Activated T-helper 2 cell treated with anti-CD3 and anti-CD28 coated beads, Interferon-gamma antibody, Interleukin-2, Interleukin-4, amounts not matched to agents 10 μg/mL and 5 μg/mL and 100 μg/mL, durations not matched to agents 14 hours and 24 hours and 36 hours (primary cell): ENCODE results near the gene TRAPPC6A. TPM values are rescaled to one million over a fixed set of nuclear protein-coding genes. Genes with fewer than 3 reads are reported as not detected.

ENCODE experiments used
- DNase-seq: peaks from one replicate; pipeline ENCODE4 v3.0.0; 2021; ENCODE audit warnings: low spot score
- H3K27ac Mint-ChIP-seq: one replicate; pipeline ENCODE4 v1.8.0; 2021; ENCODE audit warnings: mixed read lengths
- H3K27me3 Mint-ChIP-seq: one replicate; pipeline ENCODE4 v1.8.0; 2021; ENCODE audit warnings: low read depth, mixed read lengths
- H3K36me3 Mint-ChIP-seq: one replicate; pipeline ENCODE4 v1.8.0; 2021; ENCODE audit warnings: low read depth, mixed read lengths
- H3K4me1 Mint-ChIP-seq: one replicate; pipeline ENCODE4 v1.8.0; 2021; ENCODE audit warnings: low read depth, mixed read lengths
- H3K4me3 Mint-ChIP-seq: one replicate; pipeline ENCODE4 v1.8.0; 2021; ENCODE audit warnings: low read depth, mild to moderate bottlenecking, moderate library complexity, mixed read lengths
- H3K9me3 Mint-ChIP-seq: one replicate; pipeline ENCODE4 v1.8.0; 2021; ENCODE audit warnings: mixed read lengths
- intact Hi-C: fragments of 100-400 bp; cut with micrococcal nuclease; formaldehyde crosslinking; loops from one replicate; pipeline ENCODE4 v1.15.1; 2023
- total RNA-seq: library from RNA; stranded (reverse); gene quantifications from 2 replicates; pipeline ENCODE4 v1.2.3, GENCODE V29; 2022

Gene TRAPPC6A
- total RNA-seq, 1 donor from 2014 or later: 27.4 TPM

GRCh38 chr19:45146251-45146650 is 31.8 kb downstream of the TRAPPC6A start:
- H3K27ac Mint-ChIP-seq: no peak overlapping the region
- no peak overlapping the region for H3K4me3 Mint-ChIP-seq
- no peaks in the 10 kb centered on the region for H3K36me3 Mint-ChIP-seq
- H3K27me3 Mint-ChIP-seq: no peaks in the 10 kb centered on the region
- intact Hi-C loops: no loop called here
- no peak for DNase-seq
- no peaks in the 10 kb centered on the region for H3K9me3 Mint-ChIP-seq
- H3K4me1 Mint-ChIP-seq: peaks cover 6% of the 10 kb centered on the region

- DNase-seq: no peak
- no peaks in the 10 kb centered on the region for H3K27me3 Mint-ChIP-seq
- intact Hi-C loops: no loop called here
- no peak overlapping the region for H3K27ac Mint-ChIP-seq
- no peak overlapping the region for H3K4me3 Mint-ChIP-seq
- H3K4me1 Mint-ChIP-seq: peaks cover 6% of the 10 kb centered on the region
- H3K9me3 Mint-ChIP-seq: no peaks in the 10 kb centered on the region
- no peaks in the 10 kb centered on the region for H3K36me3 Mint-ChIP-seq
Observed at GRCh38 chr19:45145270-45146189, 32.5 kb downstream of the TRAPPC6A start.

- Mint-ChIP-seq H3K9me3 (no peaks in the 10 kb centered on the region), H3K36me3 (no peaks in the 10 kb centered on the region), H3K4me3 (no peak overlapping the region), H3K27me3 (no peaks in the 10 kb centered on the region), H3K4me1 (peaks cover 6% of the 10 kb centered on the region), H3K27ac (no peak overlapping the region)
- intact Hi-C loops: no loop called here
- no peak for DNase-seq
Observed at GRCh38 chr19:45144431-45145269, 33.4 kb downstream of the TRAPPC6A start.

- H3K9me3 Mint-ChIP-seq: no peaks in the 10 kb centered on the region
- H3K27me3 Mint-ChIP-seq: no peaks in the 10 kb centered on the region
- H3K4me1 Mint-ChIP-seq: no peaks in the 10 kb centered on the region
- H3K4me3 Mint-ChIP-seq: no peak overlapping the region
- no peak for DNase-seq
- no peak overlapping the region for H3K27ac Mint-ChIP-seq
- H3K36me3 Mint-ChIP-seq: no peaks in the 10 kb centered on the region
- intact Hi-C loops: no loop called here
Observed at GRCh38 chr19:45142726-45143110, 35.3 kb downstream of the TRAPPC6A start.

- Mint-ChIP-seq H3K36me3 (no peaks in the 10 kb centered on the region), H3K4me1 (no peaks in the 10 kb centered on the region)
Observed at GRCh38 chr19:45142016-45142725, 35.9 kb downstream of the TRAPPC6A start.

GRCh38 chr19:45141203-45141900 is 36.7 kb downstream of the TRAPPC6A start:
- no peaks in the 10 kb centered on the region for H3K36me3 Mint-ChIP-seq
- H3K9me3 Mint-ChIP-seq: no peaks in the 10 kb centered on the region
- no peak for DNase-seq
- intact Hi-C loops: no loop called here
- no peak overlapping the region for H3K4me3 Mint-ChIP-seq
- no peak overlapping the region for H3K27ac Mint-ChIP-seq
- no peaks in the 10 kb centered on the region for H3K4me1 Mint-ChIP-seq
- H3K27me3 Mint-ChIP-seq: no peaks in the 10 kb centered on the region

More at GRCh38 chr19:45142016-45142725, 35.9 kb downstream of the TRAPPC6A start:
- Mint-ChIP-seq H3K27me3 (no peaks in the 10 kb centered on the region), H3K4me3 (no peak overlapping the region), H3K27ac (no peak overlapping the region), H3K9me3 (no peaks in the 10 kb centered on the region)
- no peak for DNase-seq
- intact Hi-C loops: no loop called here

- Mint-ChIP-seq H3K27me3 (no peaks in the 10 kb centered on the region), H3K4me3 (no peak overlapping the region), H3K9me3 (no peaks in the 10 kb centered on the region), H3K36me3 (no peaks in the 10 kb centered on the region), H3K4me1 (no peaks in the 10 kb centered on the region), H3K27ac (no peak overlapping the region)
- intact Hi-C loops: no loop called here
- no peak for DNase-seq
Observed at GRCh38 chr19:45140533-45140932, 37.5 kb downstream of the TRAPPC6A start.

GRCh38 chr19:45140144-45140503 is 37.9 kb downstream of the TRAPPC6A start:
- H3K27ac Mint-ChIP-seq: no peak overlapping the region
- intact Hi-C loops: no loop called here
- no peaks in the 10 kb centered on the region for H3K4me1 Mint-ChIP-seq
- H3K36me3 Mint-ChIP-seq: no peaks in the 10 kb centered on the region
- DNase-seq: no peak
- H3K4me3 Mint-ChIP-seq: no peak overlapping the region
- no peaks in the 10 kb centered on the region for H3K9me3 Mint-ChIP-seq
- no peaks in the 10 kb centered on the region for H3K27me3 Mint-ChIP-seq

GRCh38 chr19:45139286-45140143 is 38.5 kb downstream of the TRAPPC6A start:
- H3K4me1 Mint-ChIP-seq: no peaks in the 10 kb centered on the region
- no peak overlapping the region for H3K27ac Mint-ChIP-seq
- H3K27me3 Mint-ChIP-seq: no peaks in the 10 kb centered on the region
- no peak overlapping the region for H3K4me3 Mint-ChIP-seq
- H3K9me3 Mint-ChIP-seq: no peaks in the 10 kb centered on the region
- no peak for DNase-seq
- intact Hi-C loops: no loop called here
- no peaks in the 10 kb centered on the region for H3K36me3 Mint-ChIP-seq

GRCh38 chr19:45138303-45138751 is 39.7 kb downstream of the TRAPPC6A start:
- H3K4me1 Mint-ChIP-seq: no peaks in the 10 kb centered on the region
- no peaks in the 10 kb centered on the region for H3K9me3 Mint-ChIP-seq
- DNase-seq: no peak
- H3K36me3 Mint-ChIP-seq: no peaks in the 10 kb centered on the region
- H3K27ac Mint-ChIP-seq: no peak overlapping the region
- H3K27me3 Mint-ChIP-seq: no peaks in the 10 kb centered on the region
- intact Hi-C loops: no loop called here
- H3K4me3 Mint-ChIP-seq: no peak overlapping the region

GRCh38 chr19:45137179-45137761 is 40.8 kb downstream of the TRAPPC6A start:
- no peaks in the 10 kb centered on the region for H3K27me3 Mint-ChIP-seq
- H3K4me1 Mint-ChIP-seq: no peaks in the 10 kb centered on the region
- no peak overlapping the region for H3K4me3 Mint-ChIP-seq
- no peak overlapping the region for H3K27ac Mint-ChIP-seq
- H3K9me3 Mint-ChIP-seq: no peaks in the 10 kb centered on the region
- no peak for DNase-seq
- intact Hi-C loops: no loop called here
- no peaks in the 10 kb centered on the region for H3K36me3 Mint-ChIP-seq
